Activated T-cell treated with anti-CD3 and anti-CD28 coated beads for 24 hours (primary cell): ENCODE results near the gene KLHL6.
A peak's percentile ranks its signal among the peaks of the same experiment; 100 is the strongest.
"Not testable (repeated sequence)": the region's sequence is repeated elsewhere in the genome, so short reads cannot be mapped to it uniquely, and the experiment has no call there.

ENCODE experiments used
- DNase-seq: peaks from one replicate; pipeline ENCODE4 v3.0.0-alpha.2; 2020; ENCODE audit warnings: low read depth

The KLHL6 gene

GRCh38 chr3:183555541-183556081 is at the start of gene KLHL6:
Gene KLHL6, minus strand, starts transcription at chr3:183555706. Its CDS starts 53 bp downstream, at chr3:183555653.
- peak; percentile 66 for DNase-seq

GRCh38 chr3:183597959-183598358 is 42.5 kb upstream of the KLHL6 start:
- DNase-seq, result no peak

- DNase-seq, result no peak
Measured at GRCh38 chr3:183594636-183595035, 39.1 kb upstream of the KLHL6 start.

GRCh38 chr3:183592821-183593220 is 37.3 kb upstream of the KLHL6 start:
- DNase-seq, result no peak

- no peak for DNase-seq
Measured at GRCh38 chr3:183591881-183592521, 36.5 kb upstream of the KLHL6 start.

- no peak for DNase-seq
Measured at GRCh38 chr3:183590442-183590841, 34.9 kb upstream of the KLHL6 start.

- DNase-seq, result no peak
Measured at GRCh38 chr3:183587336-183587735, 31.8 kb upstream of the KLHL6 start.

GRCh38 chr3:183586477-183586876 is 31.0 kb upstream of the KLHL6 start:
- no peak for DNase-seq

GRCh38 chr3:183584914-183585280 is 29.4 kb upstream of the KLHL6 start:
- DNase-seq, result no peak

- no peak for DNase-seq
Measured at GRCh38 chr3:183584246-183584913, 28.9 kb upstream of the KLHL6 start.

- DNase-seq, result no peak
Measured at GRCh38 chr3:183583331-183584245, 28.1 kb upstream of the KLHL6 start.

GRCh38 chr3:183582161-183582560 is 26.7 kb upstream of the KLHL6 start:
- no peak for DNase-seq

GRCh38 chr3:183581496-183582155 is 26.1 kb upstream of the KLHL6 start:
- DNase-seq, result no peak

GRCh38 chr3:183579967-183580900 is 24.7 kb upstream of the KLHL6 start:
- DNase-seq, result no peak

- no peak for DNase-seq
Measured at GRCh38 chr3:183578179-183578578, 22.7 kb upstream of the KLHL6 start.

GRCh38 chr3:183577346-183577745 is 21.8 kb upstream of the KLHL6 start:
- DNase-seq, result no peak

- no peak for DNase-seq
Measured at GRCh38 chr3:183576487-183577107, 21.1 kb upstream of the KLHL6 start.

- DNase-seq, result no peak
Measured at GRCh38 chr3:183572935-183573334, 17.4 kb upstream of the KLHL6 start.

GRCh38 chr3:183570191-183570590 is 14.7 kb upstream of the KLHL6 start:
- DNase-seq, result not testable (repeated sequence)

GRCh38 chr3:183566880-183567279 is 11.4 kb upstream of the KLHL6 start:
- no peak for DNase-seq
